Gastrocnemius medialis (tissue), 4 donors: ENCODE measurements around the gene FUS. TPM values are rescaled to one million over a fixed set of nuclear protein-coding genes. Genes with fewer than 3 reads are reported as not detected.
"Not testable (repeated sequence)": the region's sequence is repeated elsewhere in the genome, so short reads cannot be mapped to it uniquely, and the experiment has no call there.

ENCODE experiments used
- ATAC-seq, 2 donors: fragments of 150-250 bp; one replicate each; pipeline ENCODE4 v1.9.1; 2016
- DNase-seq, 2 donors: peaks; one replicate each; pipeline ENCODE4 v3.0.0-alpha.2; 2019
- H3K27ac ChIP-seq, 4 donors: fragments of 200-600 bp; sonication (generic); 1 replicate in 1 of 4; 2 replicates in 3 of 4; pipeline ENCODE4 v1.5.1; 2016 to 2018; ENCODE audit warnings: mild to moderate bottlenecking in 2 of 4, moderate library complexity in 1 of 4
- H3K27me3 ChIP-seq, 3 donors: fragments of 200-600 bp; sonication (generic) in 2 of 3; 1 replicate in 1 of 3; 2 replicates in 2 of 3; pipeline versions ENCODE4 v1.5.1 to v1.6.0; 2016 to 2019; ENCODE audit warnings: mild to moderate bottlenecking in 1 of 3, moderate library complexity in 1 of 3
- H3K36me3 ChIP-seq, 2 donors: fragments of 200-600 bp; sonication (generic) in 1 of 2; one replicate each; pipeline ENCODE4 v1.5.1; 2017 to 2018
- H3K4me1 ChIP-seq, 2 donors: fragments of 200-600 bp; sonication (generic) in 1 of 2; one replicate each; pipeline ENCODE4 v1.5.1; 2016 to 2017; ENCODE audit warnings: mild to moderate bottlenecking in 2 of 2
- H3K4me3 ChIP-seq, 4 donors: fragments of 200-600 bp; sonication (generic) in 3 of 4; 1 replicate in 1 of 4; 2 replicates in 3 of 4; pipeline ENCODE4 v1.5.1; 2016 to 2019; ENCODE audit warnings: mild to moderate bottlenecking in 2 of 4
- H3K9me3 ChIP-seq, 3 donors: fragments of 200-600 bp; sonication (generic) in 2 of 3; 1 replicate in 1 of 3; 2 replicates in 2 of 3; pipeline ENCODE4 v1.5.1; 2016 to 2019
- POLR2A ChIP-seq, 2 donors: fragments of 450-650 bp; IDR thresholded peaks; one replicate each; pipeline ENCODE4 v1.6.1; 2017; ENCODE audit warnings: antibody characterized with exemption in 2 of 2, mild to moderate bottlenecking in 2 of 2, moderate library complexity in 2 of 2
- in situ Hi-C, 4 donors: fragments of 200-750 bp; cut with MboI; loops; one replicate each; pipeline versions ENCODE4 v1.15.0 to v1.8.0; 2017; ENCODE audit warnings: low sequenced_read_pairs in 4 of 4
- intact Hi-C: fragments of 100-400 bp; cut with DNase I; formaldehyde crosslinking; loops from one replicate; pipeline ENCODE4 v1.15.1; 2023; ENCODE audit warnings: low total_unique reads
- total RNA-seq, 4 donors: library from RNA; depleted of rRNA; stranded (reverse); fragments of >200 nt; gene quantifications; one replicate each; pipeline versions ENCODE4 v1.1.0 to v1.2.3, GENCODE V29; 2016
- TF ChIP-seq, protein P1 (sequence below), 5 experiments: fragments of 450-650 bp in 3 of 5; fragments of 200-600 bp in 2 of 5; sonication (generic) in 2 of 5; IDR thresholded peaks in 4 of 5; conservative IDR thresholded peaks in 1 of 5; 1 replicate in 4 of 5; 2 replicates in 1 of 5; pipeline ENCODE4 v1.5.1; 2016 to 2019; ENCODE audit warnings: antibody characterized with exemption in 5 of 5, mild to moderate bottlenecking in 3 of 5, moderate library complexity in 3 of 5

The FUS gene
- total RNA-seq, 4 donors from 2014 or later = 20.6 to 45.9 (median 35.1) TPM

DNA sequence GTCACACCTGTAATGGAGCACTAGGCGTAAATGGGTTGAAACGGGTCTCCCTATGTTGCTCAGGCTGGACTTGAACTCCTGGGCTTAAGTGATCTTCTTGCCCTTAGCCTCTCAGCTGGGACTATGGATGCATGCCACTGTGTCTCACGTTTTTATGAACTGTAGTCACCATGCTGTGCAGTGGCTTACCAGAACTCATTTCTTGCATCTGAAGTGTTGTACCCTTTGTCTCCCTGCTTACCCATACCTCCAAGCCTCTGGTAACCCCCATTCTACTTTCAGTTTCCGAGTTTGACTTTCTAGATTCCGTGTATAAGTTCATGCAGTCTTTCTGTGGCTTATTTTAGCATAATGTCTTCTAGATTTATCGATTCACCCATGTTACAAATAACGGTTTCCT, 15.0 kb downstream of the FUS start:
- Histone ChIP-seq H3K36me3 (peaks cover 4 to 77% of the 10 kb centered on the region in 2 donors), H3K4me3 (no peak overlapping the region), H3K27ac (no peak overlapping the region), H3K4me1 (no peaks in the 10 kb centered on the region), H3K27me3 (no peaks in the 10 kb centered on the region), H3K9me3 (no peaks in the 10 kb centered on the region)
- TF ChIP-seq, protein P1, sequence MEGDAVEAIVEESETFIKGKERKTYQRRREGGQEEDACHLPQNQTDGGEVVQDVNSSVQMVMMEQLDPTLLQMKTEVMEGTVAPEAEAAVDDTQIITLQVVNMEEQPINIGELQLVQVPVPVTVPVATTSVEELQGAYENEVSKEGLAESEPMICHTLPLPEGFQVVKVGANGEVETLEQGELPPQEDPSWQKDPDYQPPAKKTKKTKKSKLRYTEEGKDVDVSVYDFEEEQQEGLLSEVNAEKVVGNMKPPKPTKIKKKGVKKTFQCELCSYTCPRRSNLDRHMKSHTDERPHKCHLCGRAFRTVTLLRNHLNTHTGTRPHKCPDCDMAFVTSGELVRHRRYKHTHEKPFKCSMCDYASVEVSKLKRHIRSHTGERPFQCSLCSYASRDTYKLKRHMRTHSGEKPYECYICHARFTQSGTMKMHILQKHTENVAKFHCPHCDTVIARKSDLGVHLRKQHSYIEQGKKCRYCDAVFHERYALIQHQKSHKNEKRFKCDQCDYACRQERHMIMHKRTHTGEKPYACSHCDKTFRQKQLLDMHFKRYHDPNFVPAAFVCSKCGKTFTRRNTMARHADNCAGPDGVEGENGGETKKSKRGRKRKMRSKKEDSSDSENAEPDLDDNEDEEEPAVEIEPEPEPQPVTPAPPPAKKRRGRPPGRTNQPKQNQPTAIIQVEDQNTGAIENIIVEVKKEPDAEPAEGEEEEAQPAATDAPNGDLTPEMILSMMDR (IDR thresholded peaks at IDR 0.05 in 4 of 5, conservative IDR thresholded peaks at IDR 0.05 in 1 of 5) = no peak
- no peak for TF ChIP-seq POLR2A (IDR thresholded peaks at IDR 0.05)
- no peak for ATAC-seq
- intact Hi-C loops (no loop called here), in situ Hi-C loops (loop anchor here in 2 of 4 donors (25.0 kb wide), 1 partner anchor 667 kb away; the partner anchor contains the start of gene ZNF267 (in 2 of the 2))
- no peak for DNase-seq

- H3K4me3 ChIP-seq, H3K4me1 ChIP-seq, H3K27ac ChIP-seq, H3K9me3 ChIP-seq, H3K27me3 ChIP-seq, ATAC-seq, DNase-seq, intact Hi-C loops: not testable (repeated sequence)
- in situ Hi-C loops = loop anchor here in 2 of 4 donors (25.0 kb wide), 1 partner anchor 666 kb away; the partner anchor contains the start of gene ZNF267 (in 2 of the 2)
- H3K36me3 ChIP-seq = peaks cover 4 to 68% of the 10 kb centered on the region in 2 donors
Measured at GRCh38 chr16:31195861-31196260, 15.9 kb downstream of the FUS start.

DNA sequence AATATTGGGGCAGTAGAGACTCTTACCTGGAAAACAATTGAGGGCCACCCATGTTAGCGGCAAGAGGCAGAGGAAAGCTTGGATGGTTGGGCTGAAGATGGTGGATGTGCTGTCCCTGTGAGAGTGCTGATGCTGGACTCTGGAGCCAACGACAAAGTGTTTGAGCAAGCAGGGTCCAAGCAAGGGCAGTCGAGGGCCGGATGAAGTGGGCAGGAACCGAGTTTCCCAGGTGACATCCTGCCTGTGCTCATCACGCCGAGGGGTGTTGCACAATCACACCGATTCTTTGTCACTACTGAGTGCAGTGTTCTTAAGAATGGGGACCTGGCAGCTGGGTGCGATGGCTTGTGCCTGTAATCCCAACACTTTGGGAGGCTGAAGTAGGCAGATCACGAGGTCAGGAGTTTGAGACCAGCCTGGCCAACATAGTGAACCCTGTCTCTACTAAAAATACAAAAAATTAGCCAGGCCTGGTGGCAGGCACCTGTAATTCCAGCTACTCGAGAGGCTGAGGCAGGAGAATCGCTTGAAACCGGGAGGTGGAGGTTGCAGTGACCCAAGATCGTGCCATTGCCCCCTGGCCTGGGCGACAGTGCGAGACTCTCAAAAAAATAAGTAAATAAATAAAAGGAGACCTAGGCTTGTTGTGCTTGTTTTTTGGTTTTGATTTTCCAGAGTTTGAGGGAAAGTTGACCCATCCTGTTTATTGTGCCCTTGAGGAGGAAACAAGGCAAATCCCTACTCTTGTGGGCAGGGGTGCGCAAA, 16.6 kb downstream of the FUS start:
- ATAC-seq = no peak
- in situ Hi-C loops = loop anchor here in 2 of 4 donors (25.0 kb wide), 1 partner anchor 666 kb away; the partner anchor contains the start of gene ZNF267 (in 2 of the 2)
- Histone ChIP-seq H3K27ac (no peak overlapping the region), H3K9me3 (no peaks in the 10 kb centered on the region), H3K36me3 (peaks cover 4 to 61% of the 10 kb centered on the region in 2 donors), H3K4me1 (peaks cover under 1 to 6% of the 10 kb centered on the region in 2 donors), H3K27me3 (no peaks in the 10 kb centered on the region), H3K4me3 (no peak overlapping the region)
- no peak for TF ChIP-seq POLR2A (IDR thresholded peaks at IDR 0.05)
- TF ChIP-seq, protein P1 (IDR thresholded peaks at IDR 0.05 in 4 of 5, conservative IDR thresholded peaks at IDR 0.05 in 1 of 5) = no peak
- intact Hi-C loops = no loop called here
- DNase-seq = no peak

DNA sequence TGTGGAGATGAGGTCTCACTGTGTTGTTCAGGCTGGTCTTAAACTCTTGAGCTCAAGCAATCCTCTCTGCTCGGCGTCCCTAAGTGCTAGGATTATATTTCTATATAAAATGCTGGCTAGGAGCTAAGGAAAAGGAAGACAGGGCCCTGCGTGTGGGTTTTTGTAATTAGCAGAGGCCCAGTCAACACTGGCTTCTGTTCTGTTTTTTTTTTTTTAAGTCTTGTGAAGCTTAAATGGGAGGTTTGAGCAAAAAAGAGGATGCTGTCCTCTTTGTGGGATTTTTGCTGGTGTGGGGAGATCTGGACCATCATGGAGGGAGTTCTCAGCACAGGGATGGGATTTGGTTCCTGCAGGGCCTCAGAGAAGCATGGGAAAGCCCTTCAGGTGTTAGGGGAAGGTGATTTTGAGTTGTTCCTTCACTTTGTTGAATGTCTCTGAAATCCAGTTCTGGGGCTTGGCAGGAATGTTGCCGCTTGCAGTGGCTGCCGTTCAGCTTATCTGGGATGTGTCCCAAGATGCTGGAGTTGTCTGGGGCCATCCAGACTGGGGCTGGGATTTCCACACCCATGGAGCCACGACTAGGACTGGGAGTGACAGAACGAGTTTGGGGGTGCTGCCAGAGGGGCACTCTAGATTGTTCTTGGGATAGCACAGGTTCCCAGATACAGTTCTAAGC, 18.4 kb downstream of the FUS start:
- no peak for DNase-seq
- TF ChIP-seq, protein P1 (IDR thresholded peaks at IDR 0.05 in 4 of 5, conservative IDR thresholded peaks at IDR 0.05 in 1 of 5) = no peak
- no peak for TF ChIP-seq POLR2A (IDR thresholded peaks at IDR 0.05)
- Histone ChIP-seq H3K27me3 (no peaks in the 10 kb centered on the region), H3K9me3 (no peaks in the 10 kb centered on the region), H3K4me1 (peaks cover 9 to 15% of the 10 kb centered on the region in 2 donors), H3K36me3 (peaks cover 2 to 43% of the 10 kb centered on the region in 2 donors), H3K4me3 (no peak overlapping the region), H3K27ac (no peak overlapping the region)
- in situ Hi-C loops = loop anchor here in 2 of 4 donors (25.0 kb wide), 1 partner anchor 664 kb away; the partner anchor contains the start of gene ZNF267 (in 2 of the 2)
- intact Hi-C loops = no loop called here
- no peak for ATAC-seq
